Esophagus squamous epithelium (tissue), 5 donors: ENCODE data around the gene FSTL4. TPM values are rescaled to one million over a fixed set of nuclear protein-coding genes. Genes with fewer than 3 reads are reported as not detected.

ENCODE experiments used
- DNase-seq: peaks from one replicate; lab custom pipeline; 2025; lab: John Stamatoyannopoulos, UW
- H3K27ac ChIP-seq, 4 donors: fragments of 200-600 bp; sonication (generic); one replicate each; pipeline ENCODE4 v1.5.1; 2016 to 2019; ENCODE audit warnings: mild to moderate bottlenecking in 1 of 4
- H3K27me3 ChIP-seq, 4 donors: fragments of 200-600 bp; sonication (generic); 1 replicate in 3 of 4; 2 replicates in 1 of 4; pipeline versions ENCODE4 v1.5.1 to v1.6.0; 2017 to 2021; ENCODE audit warnings: antibody characterized with exemption in 1 of 4
- H3K36me3 ChIP-seq, 3 donors: fragments of 200-600 bp; sonication (generic); one replicate each; pipeline ENCODE4 v1.5.1; 2016 to 2019
- H3K4me1 ChIP-seq, 3 donors: fragments of 200-600 bp; sonication (generic); one replicate each; pipeline ENCODE4 v1.5.1; 2017 to 2019
- H3K4me3 ChIP-seq, 4 donors: fragments of 200-600 bp; sonication (generic); 1 replicate in 3 of 4; 2 replicates in 1 of 4; pipeline ENCODE4 v1.5.1; 2016 to 2019; ENCODE audit warnings: mild to moderate bottlenecking in 2 of 4, moderate library complexity in 1 of 4
- H3K9me3 ChIP-seq, 3 donors: fragments of 200-600 bp; sonication (generic); one replicate each; pipeline ENCODE4 v1.5.1; 2016 to 2019
- POLR2A ChIP-seq, 4 donors: fragments of 450-650 bp; IDR thresholded peaks; one replicate each; pipeline ENCODE4 v1.6.1; 2017; ENCODE audit warnings: antibody characterized with exemption in 4 of 4, mild to moderate bottlenecking in 4 of 4, moderate library complexity in 3 of 4
- WGBS, 2 donors: methylation state at CpG; one replicate each; pipeline ENCODE4 v1.1.5; 2018; 5-methylcytosine and 5-hydroxymethylcytosine counted together
- intact Hi-C: fragments of 100-400 bp; cut with DNase I; formaldehyde crosslinking; loops from one replicate; pipeline ENCODE4 v1.15.0; 2022
- total RNA-seq, 4 donors: library from RNA; depleted of rRNA; stranded (reverse); fragments of >200 nt; gene quantifications; one replicate each; pipeline ENCODE4 v1.1.0, GENCODE V29; 2016
- TF ChIP-seq, protein P1 (sequence below), 6 experiments: fragments of 450-650 bp in 4 of 6; fragments of 200-600 bp in 2 of 6; sonication (generic) in 2 of 6; IDR thresholded peaks; one replicate each; pipeline ENCODE4 v1.5.1; 2016 to 2019; ENCODE audit warnings: antibody characterized with exemption in 6 of 6, mild to moderate bottlenecking in 4 of 6, moderate library complexity in 4 of 6
- donor health status: DM: yes; HTN: yes; CAD: no.

FSTL4 gene
- total RNA-seq, 4 donors from 2014 or later, result 0.53 to 4.1 (median 1.4) TPM

DNA sequence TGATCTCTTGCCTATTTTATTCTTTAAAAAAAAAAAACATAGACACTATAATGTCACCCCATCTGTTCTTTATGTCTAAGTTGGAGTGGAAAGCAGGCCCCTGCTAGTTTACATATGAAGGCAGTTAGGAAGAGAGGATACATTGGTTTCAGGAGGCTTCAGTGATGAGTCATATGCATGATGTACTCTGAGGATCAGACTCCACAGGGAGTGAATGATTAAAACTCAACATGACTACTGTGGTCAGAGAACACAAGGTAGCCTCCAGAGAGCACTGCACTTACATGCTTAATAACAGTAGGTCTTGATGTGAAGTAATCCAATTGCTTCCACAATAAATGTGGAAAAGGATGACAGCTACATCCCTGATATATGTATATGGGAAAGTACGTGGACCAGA, 22.7 kb upstream of the FSTL4 start:
- intact Hi-C loops, result no loop called here
- no peak overlapping the region for H3K27ac ChIP-seq
- H3K4me1 ChIP-seq, result no peaks in the 10 kb centered on the region
- no peaks in the 10 kb centered on the region for H3K36me3 ChIP-seq
- TF ChIP-seq POLR2A (IDR thresholded peaks at IDR 0.05), result no peak
- TF ChIP-seq, protein P1, sequence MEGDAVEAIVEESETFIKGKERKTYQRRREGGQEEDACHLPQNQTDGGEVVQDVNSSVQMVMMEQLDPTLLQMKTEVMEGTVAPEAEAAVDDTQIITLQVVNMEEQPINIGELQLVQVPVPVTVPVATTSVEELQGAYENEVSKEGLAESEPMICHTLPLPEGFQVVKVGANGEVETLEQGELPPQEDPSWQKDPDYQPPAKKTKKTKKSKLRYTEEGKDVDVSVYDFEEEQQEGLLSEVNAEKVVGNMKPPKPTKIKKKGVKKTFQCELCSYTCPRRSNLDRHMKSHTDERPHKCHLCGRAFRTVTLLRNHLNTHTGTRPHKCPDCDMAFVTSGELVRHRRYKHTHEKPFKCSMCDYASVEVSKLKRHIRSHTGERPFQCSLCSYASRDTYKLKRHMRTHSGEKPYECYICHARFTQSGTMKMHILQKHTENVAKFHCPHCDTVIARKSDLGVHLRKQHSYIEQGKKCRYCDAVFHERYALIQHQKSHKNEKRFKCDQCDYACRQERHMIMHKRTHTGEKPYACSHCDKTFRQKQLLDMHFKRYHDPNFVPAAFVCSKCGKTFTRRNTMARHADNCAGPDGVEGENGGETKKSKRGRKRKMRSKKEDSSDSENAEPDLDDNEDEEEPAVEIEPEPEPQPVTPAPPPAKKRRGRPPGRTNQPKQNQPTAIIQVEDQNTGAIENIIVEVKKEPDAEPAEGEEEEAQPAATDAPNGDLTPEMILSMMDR (IDR thresholded peaks at IDR 0.05), result no peak
- 0 to 13% methylated on average over 1 of the region's 1 CpG for WGBS, 2 donors
- no peak overlapping the region for H3K4me3 ChIP-seq
- no peaks in the 10 kb centered on the region for H3K27me3 ChIP-seq
- no peaks in the 10 kb centered on the region for H3K9me3 ChIP-seq
- no peak for DNase-seq

DNA sequence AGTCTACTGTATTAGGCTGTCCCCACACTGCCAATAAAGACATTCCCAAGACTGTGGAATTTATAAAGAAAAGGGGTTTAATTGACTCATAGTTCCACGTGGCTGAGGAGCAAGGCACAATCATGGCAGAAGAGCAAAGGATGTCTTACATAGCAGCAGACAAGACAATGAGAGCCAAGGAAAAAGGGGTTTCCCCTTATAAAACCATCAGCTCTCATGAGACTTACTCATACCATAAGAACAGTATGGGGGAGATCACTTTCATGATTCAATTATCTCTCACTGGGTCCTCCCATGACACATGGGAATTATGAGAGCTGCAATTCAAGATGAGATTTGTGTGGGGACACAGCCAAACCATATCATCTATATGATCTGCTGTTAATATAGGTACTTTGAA, 14.8 kb upstream of the FSTL4 start:
- no peak for DNase-seq
- intact Hi-C loops, result no loop called here
- no peak overlapping the region for H3K4me3 ChIP-seq
- peaks cover 0 to 10% (median 0%) of the 10 kb centered on the region in 4 donors for H3K27me3 ChIP-seq
- H3K4me1 ChIP-seq, result no peaks in the 10 kb centered on the region
- H3K36me3 ChIP-seq, result no peaks in the 10 kb centered on the region
- H3K9me3 ChIP-seq, result no peaks in the 10 kb centered on the region
- WGBS, 2 donors, result 0 to 11% methylated on average over 1 of the region's 1 CpG
- TF ChIP-seq, protein P1 (IDR thresholded peaks at IDR 0.05), result no peak
- TF ChIP-seq POLR2A (IDR thresholded peaks at IDR 0.05), result no peak
- H3K27ac ChIP-seq, result no peak overlapping the region

DNA sequence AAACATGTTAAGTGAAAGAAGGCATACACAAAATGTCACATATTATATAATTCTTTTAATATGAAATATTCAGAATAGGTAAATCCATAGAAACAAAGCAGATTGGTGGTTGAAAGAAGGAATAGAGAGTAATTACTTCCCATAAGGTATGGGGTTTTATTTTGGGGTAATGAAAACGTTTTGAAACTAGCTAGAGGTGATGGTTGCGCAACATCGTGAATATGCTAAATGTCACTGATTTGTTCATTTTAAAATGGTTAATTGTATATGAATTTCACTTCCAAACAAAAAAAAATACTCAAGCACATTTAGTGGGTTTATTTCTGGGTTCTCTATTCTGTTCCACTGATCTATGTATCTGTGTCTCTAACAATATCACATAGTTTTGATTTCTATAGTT, 12.0 kb upstream of the FSTL4 start:
- H3K27me3 ChIP-seq, result peaks cover 0 to 10% (median 0%) of the 10 kb centered on the region in 4 donors
- 60 to 64% methylated on average over 3 of the region's 3 CpGs for WGBS, 2 donors
- H3K4me3 ChIP-seq, result no peak overlapping the region

DNA sequence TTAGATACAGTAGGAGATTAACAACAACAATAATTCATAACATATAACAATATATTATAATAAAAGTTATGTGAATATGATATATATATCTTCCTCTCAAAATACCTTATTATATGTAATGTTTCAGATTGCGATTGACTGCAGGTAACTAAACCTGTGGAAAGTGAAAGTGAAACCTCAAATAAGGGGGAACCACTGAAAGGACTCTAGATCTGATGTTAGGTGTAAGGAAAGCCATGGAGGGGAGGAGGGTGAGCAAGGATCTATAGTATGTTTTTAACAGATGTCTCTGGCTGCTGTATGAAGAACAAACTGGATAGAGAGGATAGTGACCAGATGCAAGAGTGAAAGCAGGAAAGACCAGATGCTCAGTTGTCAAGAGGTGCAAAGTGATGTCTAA, 5.8 kb upstream of the FSTL4 start:
- TF ChIP-seq, protein P1 (IDR thresholded peaks at IDR 0.05), result no peak
- no peak for TF ChIP-seq POLR2A (IDR thresholded peaks at IDR 0.05)
- peaks cover 0 to 50% (median 0%) of the 10 kb centered on the region in 4 donors for H3K27me3 ChIP-seq
- no peaks in the 10 kb centered on the region for H3K36me3 ChIP-seq
- H3K27ac ChIP-seq, result no peak overlapping the region
- no peak for DNase-seq
- H3K9me3 ChIP-seq, result no peaks in the 10 kb centered on the region
- no peak overlapping the region for H3K4me3 ChIP-seq
- no peaks in the 10 kb centered on the region for H3K4me1 ChIP-seq
- 50 to 52% methylated on average over 1 of the region's 1 CpG for WGBS, 2 donors
- intact Hi-C loops, result no loop called here

More for the DNA sequence above, 12.0 kb upstream of the FSTL4 start:
- no peaks in the 10 kb centered on the region for H3K9me3 ChIP-seq
- TF ChIP-seq POLR2A (IDR thresholded peaks at IDR 0.05), result no peak
- TF ChIP-seq, protein P1 (IDR thresholded peaks at IDR 0.05), result no peak
- intact Hi-C loops, result no loop called here
- DNase-seq, result no peak
- no peaks in the 10 kb centered on the region for H3K4me1 ChIP-seq
- no peak overlapping the region for H3K27ac ChIP-seq
- H3K36me3 ChIP-seq, result no peaks in the 10 kb centered on the region

DNA sequence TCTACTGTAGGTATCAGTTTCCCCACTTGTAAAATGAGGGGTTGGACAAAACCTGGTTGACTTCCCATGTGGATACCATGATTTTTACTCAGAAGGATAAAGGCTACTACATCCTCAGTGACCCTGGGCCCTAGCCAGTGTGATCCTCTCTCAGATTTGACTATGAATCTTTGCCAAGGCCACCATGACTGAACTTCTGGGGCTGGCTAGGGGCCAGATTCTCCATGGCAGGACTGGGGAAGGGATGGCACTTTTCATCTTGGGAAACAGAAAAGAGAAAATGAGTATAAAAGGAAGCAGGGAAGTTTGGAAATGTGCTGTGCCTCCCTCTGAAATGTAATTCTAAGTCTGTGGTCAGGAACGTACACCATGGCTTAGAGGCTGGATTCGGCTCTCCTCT, 1.4 kb upstream of the FSTL4 start:
- H3K4me3 ChIP-seq, result no peak overlapping the region
- no peak overlapping the region for H3K27ac ChIP-seq
- no peaks in the 10 kb centered on the region for H3K36me3 ChIP-seq
- peaks cover 15 to 25% (median 17%) of the 10 kb centered on the region in 3 donors for H3K4me1 ChIP-seq
- H3K9me3 ChIP-seq, result no peaks in the 10 kb centered on the region
- TF ChIP-seq, protein P1 (IDR thresholded peaks at IDR 0.05), result no peak
- TF ChIP-seq POLR2A (IDR thresholded peaks at IDR 0.05), result no peak
- H3K27me3 ChIP-seq, result peaks cover 0 to 79% (median 7%) of the 10 kb centered on the region in 4 donors
- 76 to 80% methylated on average over 2 of the region's 2 CpGs for WGBS, 2 donors
- intact Hi-C loops, result no loop called here
- no peak for DNase-seq
